NCI-H2171 (cell line): ENCODE results near the gene TGM1.

Experiments used
- DNase-seq: peaks from one replicate; lab custom pipeline; 2025; lab: John Stamatoyannopoulos, UW

The TGM1 gene

GRCh38 chr14:24271134-24271833, 8.3 kb upstream of the TGM1 start, which contains the start of gene RABGGTA:
TSS of gene RABGGTA (minus strand) at chr14:24271597. CDS start at chr14:24271115, 482 bp downstream.
- DNase-seq: peak; percentile 98

- DNase-seq: peak; percentile 22
Measured at GRCh38 chr14:24270537-24271133, 7.7 kb upstream of the TGM1 start.

GRCh38 chr14:24269910-24270536, 7.0 kb upstream of the TGM1 start:
- no peak for DNase-seq

DNA sequence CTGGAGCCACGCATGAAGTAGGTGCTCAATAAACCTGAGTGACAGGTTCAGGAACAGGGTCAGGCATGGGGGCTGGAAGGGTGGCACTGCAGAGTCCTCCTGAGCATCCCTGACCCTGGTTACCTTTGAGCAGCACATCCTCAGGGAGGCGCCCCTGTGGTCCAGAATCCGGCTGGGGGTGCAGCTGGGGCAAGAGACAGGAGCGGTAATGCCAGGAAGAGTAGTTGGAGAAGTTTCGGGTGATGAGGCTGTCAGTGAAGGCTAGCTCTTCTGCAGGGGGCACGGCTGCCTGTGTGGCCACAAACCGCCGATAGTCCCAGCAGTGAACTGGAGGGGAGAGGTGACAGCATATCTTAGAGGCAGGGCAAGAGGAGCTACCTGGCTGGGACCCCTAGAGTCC, 6.4 kb upstream of the TGM1 start:
- no peak for DNase-seq

DNA sequence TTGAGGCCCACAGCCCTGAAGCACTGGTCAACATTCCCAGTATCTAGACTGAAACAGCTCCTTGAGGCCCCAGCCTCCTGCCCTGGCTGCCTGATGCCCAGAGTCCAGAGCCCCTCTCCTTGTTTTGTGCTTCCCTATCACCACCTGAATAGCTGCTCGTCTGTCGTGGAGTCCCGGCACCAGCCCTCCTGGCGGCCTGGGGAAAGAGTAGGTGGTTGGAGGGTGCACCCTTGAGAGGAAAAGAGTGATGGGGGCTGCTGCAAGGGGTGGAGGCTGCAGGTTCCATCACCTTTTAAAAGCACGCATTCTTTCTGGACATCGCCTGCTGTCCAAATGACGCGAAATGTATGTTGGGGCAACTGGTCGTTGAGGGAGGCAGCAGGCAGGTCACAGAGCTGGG, 5.2 kb upstream of the TGM1 start:
- no peak for DNase-seq

- no peak for DNase-seq
Measured at GRCh38 chr14:24267516-24267915, 4.5 kb upstream of the TGM1 start.

DNA sequence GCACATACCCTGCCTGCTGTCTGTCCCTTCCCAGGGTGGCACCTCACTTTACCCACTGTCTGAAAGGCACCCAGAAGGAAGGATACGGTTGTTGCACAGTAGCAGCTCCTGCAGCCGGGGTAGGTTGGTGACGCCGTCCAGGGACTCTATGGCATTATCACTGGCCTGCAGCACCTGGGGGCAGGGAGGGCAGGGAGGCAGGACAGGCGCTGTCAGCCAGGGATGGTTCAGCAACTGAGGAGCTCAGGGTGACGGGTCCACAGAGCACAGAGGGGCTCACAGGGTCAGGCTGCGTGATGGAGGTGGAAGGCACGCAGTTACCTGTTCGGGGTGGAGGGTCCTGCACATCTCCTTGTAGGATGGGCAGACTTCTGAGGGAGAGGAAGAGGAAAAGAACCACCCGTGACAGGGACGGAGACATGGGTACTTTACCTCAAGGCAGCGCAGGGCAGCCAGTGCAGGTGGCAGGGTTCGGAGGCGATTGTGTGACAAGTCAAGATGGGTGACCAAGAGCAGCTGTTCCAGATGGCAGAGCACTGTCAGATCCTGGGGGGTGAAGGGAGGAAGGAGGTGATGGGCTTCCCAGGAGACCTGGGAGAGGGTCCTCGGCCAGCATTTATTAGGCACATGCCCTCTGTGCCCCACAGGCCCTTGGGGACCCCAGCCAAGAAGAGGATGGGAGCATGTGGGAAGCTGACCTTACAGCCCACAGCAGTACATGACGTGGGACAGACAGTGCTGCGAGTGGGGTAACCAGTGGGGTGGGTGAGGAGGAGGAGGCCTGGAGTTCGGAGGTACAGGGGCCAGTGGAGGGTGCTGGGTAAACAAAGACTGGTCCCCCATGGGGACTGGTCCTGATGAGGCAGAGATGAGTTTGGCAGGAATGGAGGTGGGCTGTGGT, 3.6 kb upstream of the TGM1 start:
- no peak for DNase-seq

DNA sequence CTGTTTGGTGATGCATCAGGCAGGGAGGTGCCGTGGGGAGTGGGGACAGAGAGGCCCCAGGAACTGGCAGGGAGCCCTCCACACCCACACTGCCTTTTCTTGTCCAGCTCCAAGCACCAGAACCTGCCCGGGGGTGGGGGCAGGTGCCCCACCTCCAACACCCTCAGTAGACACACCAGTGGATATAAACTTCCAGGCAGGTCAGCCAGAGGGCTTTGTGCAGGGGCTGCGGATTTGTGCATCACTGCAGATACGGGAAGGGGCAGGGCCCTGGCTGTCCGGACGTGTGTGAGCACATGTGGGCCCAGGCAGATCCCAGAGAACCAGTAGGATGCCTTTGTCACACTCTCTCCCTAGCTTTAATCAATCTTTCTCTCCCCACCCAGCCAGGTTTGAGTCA, 1.3 kb upstream of the TGM1 start:
- DNase-seq: no peak

DNA sequence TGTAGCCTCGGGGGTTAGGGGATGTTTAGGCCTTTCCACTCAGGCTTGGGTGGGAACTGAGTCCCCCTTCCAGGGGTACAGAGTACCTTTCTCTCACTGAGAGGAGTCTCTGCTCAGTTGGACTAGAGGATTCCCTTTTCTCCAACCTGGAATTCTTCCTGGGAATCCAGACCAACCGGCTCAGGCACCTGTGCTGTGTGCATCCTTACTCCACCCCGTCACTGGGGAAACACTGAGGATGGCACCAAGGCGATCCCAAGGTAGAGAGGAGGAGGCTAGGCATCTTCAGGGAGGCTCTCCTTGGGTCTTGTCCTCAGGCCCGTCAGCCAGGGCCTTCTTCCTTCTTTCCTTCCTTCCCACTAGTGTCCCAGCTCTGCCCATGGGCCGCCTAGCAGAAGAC, 871 bp upstream of the TGM1 start:
- DNase-seq: no peak

DNA sequence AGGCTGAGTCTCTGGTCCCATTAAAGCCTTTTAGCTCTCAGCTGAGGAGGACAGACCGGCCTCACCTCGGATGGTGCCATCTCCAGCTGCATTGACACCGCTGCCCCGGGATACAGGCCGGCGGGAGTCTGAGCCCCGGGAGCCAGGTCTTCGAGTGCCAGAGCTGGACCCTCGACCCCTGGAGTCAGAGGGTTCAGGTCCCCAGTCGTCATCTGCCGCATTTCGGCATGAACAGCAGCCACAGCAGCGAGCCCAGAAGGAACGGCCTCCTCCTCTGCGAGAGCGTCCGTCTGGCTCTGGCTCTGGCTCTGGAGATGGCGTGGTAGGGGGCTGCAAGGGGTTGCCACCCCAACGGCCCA, 1.0 kb downstream of the TGM1 start:
- no peak for DNase-seq

DNA sequence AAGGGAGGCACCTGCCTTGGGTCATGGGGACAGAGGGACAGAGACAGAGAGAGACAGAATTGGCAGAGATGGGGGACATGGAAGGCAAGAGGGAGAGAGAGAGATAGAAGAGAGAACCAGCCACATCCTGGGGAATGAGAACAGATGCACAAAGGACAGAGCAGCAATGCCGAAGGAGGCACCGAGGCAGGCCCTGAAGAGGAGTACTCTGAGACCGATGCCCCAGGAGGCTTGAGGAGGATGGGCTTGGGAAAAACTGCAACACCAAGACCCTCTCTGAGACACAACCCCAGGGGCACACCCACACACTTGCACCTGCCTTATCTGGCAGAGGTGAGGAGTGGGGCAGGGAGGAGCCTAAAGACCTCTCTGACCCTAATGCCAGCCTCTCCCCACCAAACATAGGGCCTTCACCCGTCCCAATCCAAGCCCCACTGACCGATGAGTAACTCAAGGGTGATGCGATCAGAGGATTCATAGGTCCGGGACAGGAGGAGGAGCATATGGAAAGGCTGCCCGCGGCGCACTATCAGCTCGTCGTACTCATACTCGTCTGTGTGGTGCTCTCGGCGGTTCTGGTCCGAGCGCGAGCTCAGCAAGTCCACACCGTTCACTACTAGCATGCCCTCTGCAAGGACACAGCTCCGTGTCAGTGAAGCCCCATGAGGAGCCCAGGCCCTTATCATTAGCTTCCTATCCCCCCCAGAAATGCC, 1.6 kb downstream of the TGM1 start:
- no peak for DNase-seq

DNA sequence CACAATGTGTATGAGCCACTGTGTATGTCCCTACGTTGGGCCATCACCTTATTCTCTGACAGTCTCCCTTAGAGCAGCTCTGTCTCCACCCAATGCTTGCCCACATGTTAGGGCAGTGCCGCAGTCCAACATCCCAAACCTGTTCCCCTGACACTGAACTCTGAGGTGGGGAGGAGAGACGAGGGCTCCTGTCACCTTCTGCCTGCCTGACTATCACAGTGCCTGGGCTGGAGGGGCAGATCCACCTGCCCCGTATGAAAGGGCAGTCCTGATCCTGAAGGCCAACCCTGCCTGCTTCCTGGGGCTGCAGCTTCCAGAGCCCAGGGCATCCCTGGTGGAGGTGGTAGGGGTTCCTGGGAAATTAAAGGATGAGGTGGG, 2.2 kb downstream of the TGM1 start:
- DNase-seq: no peak

- DNase-seq: no peak
Measured at GRCh38 chr14:24260026-24260779, 2.8 kb downstream of the TGM1 start.

DNA sequence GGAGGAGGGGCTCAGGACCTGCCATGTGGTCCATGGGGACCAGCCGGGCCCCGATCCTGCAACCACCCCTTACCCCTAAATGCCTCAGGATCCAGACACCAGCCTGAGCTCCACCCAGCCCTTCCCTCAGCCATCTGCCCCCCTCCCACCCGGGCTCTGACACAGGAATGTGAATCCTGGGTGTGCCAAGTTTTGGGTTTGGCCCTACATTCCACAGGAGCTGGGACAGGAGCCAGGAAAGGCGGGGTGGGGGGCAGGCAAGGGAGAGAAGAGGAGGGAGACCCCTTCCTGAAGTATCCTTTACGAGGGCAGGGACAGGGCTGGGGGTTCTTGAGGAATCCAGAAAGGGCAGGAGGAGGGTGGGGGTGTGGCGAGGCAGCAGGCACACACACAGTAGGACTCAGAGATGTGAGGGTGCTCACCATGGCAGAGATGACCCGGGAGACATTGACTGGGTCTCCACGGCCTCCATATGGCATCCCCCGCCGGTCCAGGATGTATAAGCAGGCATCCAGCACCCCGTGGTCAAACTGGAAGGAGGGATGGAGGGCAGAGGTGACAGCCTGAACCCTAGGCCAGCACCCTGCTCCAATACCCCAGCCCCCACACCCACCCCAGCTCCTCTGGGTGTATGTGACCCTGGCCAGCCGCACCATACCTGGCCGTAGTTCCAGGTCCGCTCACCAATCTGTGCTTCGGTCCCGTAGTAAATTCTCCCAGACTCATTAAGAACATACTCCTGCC, 3.5 kb downstream of the TGM1 start:
- no peak for DNase-seq

DNA sequence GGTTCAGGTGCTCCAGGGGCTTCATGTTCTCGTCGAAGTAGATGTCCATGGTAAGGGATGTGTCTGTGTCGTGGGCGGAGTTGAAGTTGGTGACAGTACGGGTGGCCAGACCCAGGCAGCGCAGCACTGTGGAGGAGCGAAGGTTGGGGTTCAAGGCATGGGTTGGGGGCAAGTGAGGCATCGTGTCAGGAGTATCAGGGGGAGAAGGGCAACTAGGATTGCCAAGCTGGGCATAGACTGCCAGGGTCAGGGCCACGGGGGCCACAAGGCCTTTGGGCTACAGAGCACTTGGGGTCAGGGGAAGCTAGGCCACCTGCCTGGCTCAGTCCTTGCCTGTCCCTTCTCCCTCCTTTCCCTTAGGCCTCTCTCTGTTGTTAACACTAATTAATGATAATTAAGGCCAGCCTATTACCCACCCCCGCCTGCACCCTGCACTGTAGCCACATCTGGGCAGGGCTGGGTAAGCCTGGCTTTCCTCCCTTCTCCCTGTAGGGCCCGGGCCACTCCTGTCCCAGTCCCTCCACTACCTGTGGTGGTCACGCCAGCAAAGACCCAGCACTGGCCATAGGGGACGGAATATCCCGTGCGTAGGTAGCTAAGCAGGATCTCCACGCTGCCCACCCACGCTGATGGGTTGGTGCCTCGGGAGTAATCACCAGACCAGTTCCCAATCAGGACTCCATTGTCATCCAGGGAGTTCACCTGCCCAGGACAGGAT, 4.3 kb downstream of the TGM1 start:
- no peak for DNase-seq

DNA sequence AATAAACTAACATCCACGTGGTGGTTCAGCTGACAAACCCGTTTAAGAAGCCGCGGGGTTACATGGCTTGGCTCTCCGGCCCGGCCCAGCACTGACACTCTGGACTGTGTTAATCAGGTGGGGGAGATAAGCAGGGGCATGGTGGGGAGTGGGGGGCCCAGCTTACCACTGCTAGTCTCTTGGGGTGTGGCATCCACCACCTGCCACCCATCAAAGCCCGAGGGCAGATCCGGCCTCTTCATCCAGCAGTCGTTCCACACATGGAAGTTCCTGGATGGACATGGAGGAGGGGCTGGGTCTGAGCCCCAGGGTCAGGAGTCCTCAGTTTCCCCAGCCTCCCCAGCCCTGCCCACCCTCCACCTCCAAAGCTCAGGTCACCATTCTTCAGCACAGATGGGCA, 4.9 kb downstream of the TGM1 start:
- no peak for DNase-seq

- no peak for DNase-seq
Measured at GRCh38 chr14:24256960-24257359, 6.0 kb downstream of the TGM1 start.

DNA sequence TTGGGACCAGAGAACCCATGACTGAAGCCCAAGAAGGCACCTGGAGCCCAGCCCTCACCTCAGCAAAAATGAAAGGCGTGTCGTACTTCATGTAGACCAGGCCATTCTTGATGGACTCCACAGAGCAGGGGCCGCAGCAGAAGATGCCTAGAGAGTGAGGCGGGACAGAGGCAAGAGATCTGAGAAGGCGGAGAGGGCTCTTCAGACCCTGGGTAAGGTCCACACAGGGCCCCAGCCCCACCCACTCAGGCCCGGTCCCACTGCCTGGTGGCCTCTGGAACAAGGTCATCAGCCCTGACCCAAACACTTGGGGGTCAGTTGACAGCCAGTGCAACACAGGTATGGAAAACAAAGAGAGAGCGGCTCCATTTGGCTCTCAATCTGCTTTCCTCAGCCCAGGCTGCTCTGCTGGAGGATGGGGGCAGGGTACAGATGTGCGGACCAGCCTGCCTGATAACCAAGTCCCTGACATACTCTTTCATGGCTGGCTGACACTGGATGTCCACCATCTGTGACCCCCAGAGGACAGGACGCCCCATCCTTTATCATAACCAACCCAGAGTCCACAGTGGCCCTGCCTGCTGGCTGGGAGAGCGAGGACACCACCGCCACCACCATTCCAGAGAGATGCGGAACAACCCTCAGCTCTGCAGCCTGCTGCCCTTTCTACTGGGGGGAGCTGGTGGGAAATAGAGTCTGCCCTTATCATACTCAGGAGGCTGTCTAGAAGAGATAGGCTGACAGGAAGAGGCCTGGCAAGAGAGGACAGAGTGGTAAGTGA, 6.9 kb downstream of the TGM1 start:
- no peak for DNase-seq

- DNase-seq: no peak
Measured at GRCh38 chr14:24255438-24255837, 7.5 kb downstream of the TGM1 start.
